Mesothelial cell of epicardium (in vitro differentiated cells): ENCODE measurements around the gene MTMR4. TPM values are rescaled to one million over a fixed set of nuclear protein-coding genes. Genes with fewer than 3 reads are reported as not detected.

ENCODE experiments used
- DNase-seq, 2 experiments: peaks; one replicate each; pipeline ENCODE4 v3.0.0; 2021; ENCODE audit warnings: low spot score in 2 of 2; ENCODE audit not compliant: unreplicated experiment in 2 of 2
- H3K27ac Mint-ChIP-seq: 2 replicates; pipeline ENCODE4 v1.8.0; 2021; ENCODE audit warnings: mixed read lengths
- H3K27me3 Mint-ChIP-seq: 2 replicates; pipeline ENCODE4 v1.8.0; 2021; ENCODE audit warnings: low read depth, mixed read lengths
- H3K36me3 Mint-ChIP-seq: 2 replicates; pipeline ENCODE4 v1.8.0; 2021; ENCODE audit warnings: mixed read lengths
- H3K4me1 Mint-ChIP-seq: 2 replicates; pipeline ENCODE4 v1.8.0; 2021; ENCODE audit warnings: mixed read lengths
- H3K4me3 Mint-ChIP-seq: 2 replicates; pipeline ENCODE4 v1.8.0; 2021; ENCODE audit warnings: mild to moderate bottlenecking, moderate library complexity, mixed read lengths
- H3K9me3 Mint-ChIP-seq: 2 replicates; pipeline ENCODE4 v1.8.0; 2021; ENCODE audit warnings: mixed read lengths
- total RNA-seq: library from RNA; stranded (reverse); gene quantifications from 3 replicates; pipeline ENCODE4 v1.2.1, GENCODE V29; 2021
- TF ChIP-seq, protein P1 (sequence below): fragments of 200-600 bp; sonication (generic); IDR thresholded peaks from one replicate; pipeline ENCODE4 v1.5.0; 2021; ENCODE audit warnings: antibody characterized with exemption; ENCODE audit not compliant: unreplicated experiment

Gene MTMR4
- total RNA-seq, 1 donor from 2014 or later = 73.1 TPM

DNA sequence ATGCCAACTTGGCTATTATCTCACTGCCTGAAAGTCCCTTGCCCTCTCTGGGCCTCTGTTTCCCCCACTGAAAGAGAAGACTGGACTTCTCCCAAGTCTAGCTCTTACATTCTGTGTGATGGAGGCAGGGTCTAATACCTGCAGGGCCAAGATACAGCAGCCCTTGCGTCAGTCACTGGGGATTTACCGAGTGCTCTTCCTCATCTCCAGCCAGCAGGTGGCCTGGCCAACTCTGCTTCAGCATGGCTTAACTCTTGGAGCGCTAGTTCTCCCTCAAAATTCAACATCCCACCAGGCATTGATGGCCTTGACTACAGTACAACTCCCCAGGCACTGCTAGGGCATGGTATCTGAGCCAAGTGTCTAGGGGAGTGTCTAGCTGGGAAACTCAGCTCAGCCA is 19.9 kb upstream of the MTMR4 start:
- peaks cover 5% of the 10 kb centered on the region for H3K4me1 Mint-ChIP-seq
- H3K36me3 Mint-ChIP-seq = no peaks in the 10 kb centered on the region

DNA sequence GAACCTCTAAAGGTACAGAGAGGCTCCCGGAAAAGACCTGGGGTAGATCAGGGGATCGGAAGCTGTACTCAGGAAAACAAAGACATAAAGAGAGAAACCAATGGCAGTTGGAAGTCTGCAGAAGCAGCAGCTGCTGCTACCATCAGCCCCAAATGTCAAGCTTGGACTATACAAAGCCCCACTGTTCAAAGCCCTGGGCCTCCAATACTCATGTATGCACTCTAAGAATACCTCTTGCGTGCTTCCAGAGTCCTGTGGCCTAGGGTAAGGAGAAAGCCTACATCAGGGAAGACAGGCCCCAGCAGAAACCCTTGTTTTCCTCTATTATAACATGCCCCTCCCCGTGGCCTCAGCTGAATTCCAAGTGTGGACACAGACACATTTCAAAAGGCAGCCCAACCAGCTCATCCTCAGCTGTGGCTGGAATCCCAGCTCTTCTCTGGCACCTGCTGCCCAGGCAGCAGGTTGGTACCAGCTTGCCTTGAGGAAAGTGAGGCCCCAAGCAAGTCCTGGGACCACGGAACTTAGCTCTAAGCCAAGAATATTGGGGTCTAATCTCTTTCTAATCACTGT is 19.3 kb upstream of the MTMR4 start:
- Mint-ChIP-seq H3K4me3 (peak overlapping the region; percentile 18), H3K36me3 (no peaks in the 10 kb centered on the region), H3K27me3 (peaks cover 76% of the 10 kb centered on the region), H3K9me3 (no peaks in the 10 kb centered on the region), H3K27ac (no peak overlapping the region), H3K4me1 (peaks cover 5% of the 10 kb centered on the region)
- TF ChIP-seq, protein P1, sequence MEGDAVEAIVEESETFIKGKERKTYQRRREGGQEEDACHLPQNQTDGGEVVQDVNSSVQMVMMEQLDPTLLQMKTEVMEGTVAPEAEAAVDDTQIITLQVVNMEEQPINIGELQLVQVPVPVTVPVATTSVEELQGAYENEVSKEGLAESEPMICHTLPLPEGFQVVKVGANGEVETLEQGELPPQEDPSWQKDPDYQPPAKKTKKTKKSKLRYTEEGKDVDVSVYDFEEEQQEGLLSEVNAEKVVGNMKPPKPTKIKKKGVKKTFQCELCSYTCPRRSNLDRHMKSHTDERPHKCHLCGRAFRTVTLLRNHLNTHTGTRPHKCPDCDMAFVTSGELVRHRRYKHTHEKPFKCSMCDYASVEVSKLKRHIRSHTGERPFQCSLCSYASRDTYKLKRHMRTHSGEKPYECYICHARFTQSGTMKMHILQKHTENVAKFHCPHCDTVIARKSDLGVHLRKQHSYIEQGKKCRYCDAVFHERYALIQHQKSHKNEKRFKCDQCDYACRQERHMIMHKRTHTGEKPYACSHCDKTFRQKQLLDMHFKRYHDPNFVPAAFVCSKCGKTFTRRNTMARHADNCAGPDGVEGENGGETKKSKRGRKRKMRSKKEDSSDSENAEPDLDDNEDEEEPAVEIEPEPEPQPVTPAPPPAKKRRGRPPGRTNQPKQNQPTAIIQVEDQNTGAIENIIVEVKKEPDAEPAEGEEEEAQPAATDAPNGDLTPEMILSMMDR = no peak
- DNase-seq = no peak

More for the DNA sequence above, 19.9 kb upstream of the MTMR4 start:
- TF ChIP-seq, protein P1 = no peak
- Mint-ChIP-seq H3K27me3 (peaks cover 79% of the 10 kb centered on the region), H3K4me3 (no peak overlapping the region), H3K9me3 (no peaks in the 10 kb centered on the region), H3K27ac (no peak overlapping the region)
- no peak for DNase-seq

DNA sequence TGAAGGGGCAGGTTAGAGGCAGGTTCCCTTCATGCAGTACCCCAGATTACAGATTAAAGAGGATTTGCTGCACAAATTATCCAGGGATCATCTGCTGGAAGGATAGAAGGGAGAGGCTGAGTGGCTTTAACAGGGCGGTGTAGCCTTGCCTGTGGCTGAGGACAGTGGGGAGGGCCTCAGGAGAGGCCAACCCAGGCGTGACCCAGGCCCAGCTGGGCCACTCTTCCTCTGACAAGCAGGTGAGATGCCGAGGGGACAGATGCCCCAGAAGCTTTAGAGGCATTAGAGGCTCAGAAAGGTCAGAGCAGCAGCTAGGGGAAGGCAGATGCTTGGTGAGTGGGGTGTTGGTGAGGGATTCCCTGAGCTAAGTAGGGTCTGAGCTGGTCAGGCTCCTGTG is 18.1 kb upstream of the MTMR4 start:
- Mint-ChIP-seq H3K4me1 (peaks cover 5% of the 10 kb centered on the region), H3K27ac (no peak overlapping the region), H3K9me3 (no peaks in the 10 kb centered on the region), H3K27me3 (peaks cover 71% of the 10 kb centered on the region), H3K36me3 (no peaks in the 10 kb centered on the region), H3K4me3 (peak overlapping the region; percentile 67)
- DNase-seq = no peak
- TF ChIP-seq, protein P1 = no peak

DNA sequence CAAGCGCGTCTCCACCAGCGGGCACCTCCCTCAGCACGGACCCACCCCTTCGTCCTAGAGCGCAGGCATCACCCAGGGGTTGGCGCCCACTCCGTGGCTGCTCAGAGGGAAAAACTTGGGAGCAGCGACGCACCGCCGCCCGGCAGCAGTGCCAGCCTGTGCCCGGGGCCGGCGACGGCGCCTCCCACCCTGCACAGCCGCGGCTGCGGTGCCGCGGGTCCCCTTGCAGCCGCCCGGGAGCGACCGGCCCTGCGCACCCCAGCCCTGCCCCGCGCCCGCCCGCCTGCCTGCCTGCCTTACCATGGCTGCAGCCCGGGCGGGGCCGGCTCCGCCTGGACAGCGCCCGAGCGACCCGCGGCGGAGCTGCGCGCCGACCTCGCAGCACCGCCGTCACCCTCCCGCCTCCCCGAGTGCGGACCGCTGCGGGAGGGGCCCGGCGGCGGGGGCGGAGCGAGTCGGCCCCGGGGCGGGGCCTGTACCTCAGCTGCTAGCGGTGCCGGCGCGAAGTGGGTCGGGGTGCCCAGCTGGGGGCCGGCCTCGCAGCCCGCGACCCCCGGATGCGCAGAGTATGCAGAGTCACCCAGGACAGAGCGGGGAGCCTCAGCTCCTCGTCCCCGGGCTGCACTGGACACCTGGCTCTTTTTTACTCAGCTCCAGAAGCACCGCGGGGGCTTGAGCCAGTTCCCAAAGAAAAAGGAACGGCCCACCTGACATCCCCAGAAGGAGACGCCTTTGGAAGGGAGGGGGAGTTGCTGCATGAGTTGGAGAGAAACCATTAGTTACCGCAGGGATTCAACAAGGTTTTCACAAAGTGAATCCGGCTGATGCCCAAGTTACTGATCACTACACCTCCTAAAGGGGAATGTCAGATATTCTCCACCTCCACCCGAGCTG is 17.5 kb upstream of the MTMR4 start:
- peaks cover 7% of the 10 kb centered on the region for H3K4me1 Mint-ChIP-seq
- H3K36me3 Mint-ChIP-seq = no peaks in the 10 kb centered on the region
- peak; percentile 37 to 61 for DNase-seq
- TF ChIP-seq, protein P1 = no peak
- H3K9me3 Mint-ChIP-seq = no peaks in the 10 kb centered on the region
- H3K27me3 Mint-ChIP-seq = peaks cover 72% of the 10 kb centered on the region
- peak overlapping the region; percentile 67 for H3K4me3 Mint-ChIP-seq
- H3K27ac Mint-ChIP-seq = no peak overlapping the region

DNA sequence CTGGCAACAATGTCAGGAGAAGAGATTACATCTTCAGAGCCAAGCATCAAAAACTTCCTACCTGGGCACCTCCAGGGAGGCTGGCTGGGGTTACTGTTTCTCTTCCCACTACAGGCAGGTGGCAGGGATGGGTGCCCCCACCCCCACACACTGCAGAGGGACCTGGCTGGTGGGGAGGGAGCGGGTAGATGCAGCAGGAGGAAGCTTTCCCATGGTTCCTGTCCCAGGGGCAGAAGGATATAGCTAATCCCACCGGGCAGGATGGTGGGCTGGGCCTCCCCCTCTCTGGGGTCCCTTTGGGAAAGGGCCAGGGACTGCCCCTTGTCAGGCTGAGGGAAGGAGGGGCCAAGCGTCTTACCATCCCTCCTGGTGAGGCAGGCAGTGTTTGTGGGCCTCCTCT is 16.7 kb upstream of the MTMR4 start:
- TF ChIP-seq, protein P1 = no peak
- H3K9me3 Mint-ChIP-seq = no peaks in the 10 kb centered on the region
- no peak overlapping the region for H3K27ac Mint-ChIP-seq
- H3K36me3 Mint-ChIP-seq = no peaks in the 10 kb centered on the region
- no peak for DNase-seq
- peaks cover 65% of the 10 kb centered on the region for H3K27me3 Mint-ChIP-seq
- H3K4me1 Mint-ChIP-seq = peaks cover 7% of the 10 kb centered on the region
- peak overlapping the region; percentile 46 for H3K4me3 Mint-ChIP-seq
